SK-N-SH (cell line): ENCODE measurements around the gene CLEC4G. TPM values are rescaled to one million over a fixed set of nuclear protein-coding genes. Genes with fewer than 3 reads are reported as not detected.

Experiments used
- CTCF ChIA-PET: fragments of 300-600, 350-600 bp; formaldehyde crosslinking; extraction: SDS; loops from one replicate; lab custom pipeline; 2021; lab: Yijun Ruan, JAX
- POLR2A ChIA-PET: fragments of 350-600 bp; sonication (Branson Sonifier 250); formaldehyde crosslinking; extraction: SDS; loops from one replicate; lab custom pipeline; 2020; ENCODE audit warnings: antibody characterized with exemption, inconsistent platforms; lab: Yijun Ruan, JAX
- DNase-seq: peaks from one replicate; pipeline ENCODE4 v3.0.0; 2012
- H2AFZ ChIP-seq: fragments of 200-600 bp; sonication (generic); 2 replicates; pipeline ENCODE4 v1.8.1; 2016; ENCODE audit warnings: antibody characterized with exemption, mild to moderate bottlenecking, low read depth
- H3F3A ChIP-seq: fragments of 200-600 bp; sonication (generic); replicated peaks from 2 replicates; pipeline ENCODE3; 2016; ENCODE audit warnings: antibody characterized with exemption, mild to moderate bottlenecking; ENCODE audit not compliant: insufficient read depth
- H3K27ac ChIP-seq, 2 experiments: fragments of 200-500 bp in 1 of 2; fragments of 200-600 bp in 1 of 2; sonication (Bioruptor generic) in 1 of 2; sonication (generic), shearing (Covaris generic) in 1 of 2; 2 replicates each; pipeline versions ENCODE4 v1.5.1 to v1.6.1; 2014 to 2016; ENCODE audit warnings: low read depth in 2 of 2, inconsistent platforms in 1 of 2, low read length in 1 of 2, mild to moderate bottlenecking in 1 of 2, mixed read lengths in 1 of 2
- H3K27me3 ChIP-seq: fragments of 200-600 bp; sonication (generic), shearing (Covaris generic); 2 replicates; pipeline ENCODE4 v1.6.1; 2016; ENCODE audit warnings: mixed run types; ENCODE audit not compliant: insufficient read depth
- H3K36me3 ChIP-seq, 2 experiments: fragments of 200-500 bp in 1 of 2; fragments of 200-600 bp in 1 of 2; sonication (Bioruptor generic) in 1 of 2; sonication (generic) in 1 of 2; replicated peaks in 1 of 2; 2 replicates each; pipeline versions ENCODE3 to v1.5.1; 2014 to 2016; ENCODE audit warnings: low read length in 1 of 2, mild to moderate bottlenecking in 1 of 2; ENCODE audit not compliant: insufficient read depth in 2 of 2, control insufficient read depth in 1 of 2
- H3K4me1 ChIP-seq, 2 experiments: fragments of 200-500 bp in 1 of 2; fragments of 200-600 bp in 1 of 2; sonication (Bioruptor generic) in 1 of 2; sonication (generic), shearing (Covaris generic) in 1 of 2; 2 replicates each; pipeline versions ENCODE4 v1.5.1 to v1.6.1; 2014 to 2016; ENCODE audit warnings: low read depth in 1 of 2, low read length in 1 of 2, mixed run types in 1 of 2; ENCODE audit not compliant: insufficient read depth in 2 of 2, control insufficient read depth in 1 of 2
- H3K4me2 ChIP-seq: fragments of 200-600 bp; sonication (generic), shearing (Covaris generic); 2 replicates; pipeline ENCODE4 v1.6.1; 2017; ENCODE audit warnings: mixed run types
- H3K4me3 ChIP-seq, 2 experiments: fragments of 200-500 bp in 1 of 2; fragments of 200-600 bp in 1 of 2; sonication (Bioruptor generic) in 1 of 2; sonication (generic), shearing (Covaris generic) in 1 of 2; 2 replicates each; pipeline versions ENCODE4 v1.5.1 to v1.8.1; 2014 to 2016; ENCODE audit warnings: low read depth in 2 of 2, inconsistent platforms in 1 of 2, low read length in 1 of 2, mild to moderate bottlenecking in 1 of 2, mixed read lengths in 1 of 2, moderate library complexity in 1 of 2
- H3K79me2 ChIP-seq: fragments of 200-600 bp; sonication (generic); 2 replicates; pipeline ENCODE4 v1.8.1; 2017; ENCODE audit warnings: mild to moderate bottlenecking; ENCODE audit not compliant: insufficient read depth
- H3K9ac ChIP-seq: fragments of 200-600 bp; sonication (generic); 2 replicates; pipeline ENCODE4 v1.6.1; 2017; ENCODE audit warnings: mixed run types
- H3K9me2 ChIP-seq: fragments of 200-600 bp; sonication (generic); 2 replicates; pipeline ENCODE4 v1.6.1; 2017; ENCODE audit warnings: mixed run types
- H3K9me3 ChIP-seq: fragments of 200-600 bp; sonication (generic); 2 replicates; pipeline ENCODE4 v1.6.1; 2017; ENCODE audit warnings: mixed run types, mild to moderate bottlenecking, moderate library complexity
- H4K20me1 ChIP-seq: fragments of 200-600 bp; sonication (generic); 2 replicates; pipeline ENCODE4 v1.6.1; 2017; ENCODE audit warnings: mild to moderate bottlenecking, mixed run types; ENCODE audit not compliant: insufficient read depth
- FOSL2 ChIP-seq: IDR thresholded peaks from 2 replicates; pipeline ENCODE4 v1.4.0; 2012; ENCODE audit warnings: low read depth, mild to moderate bottlenecking, moderate library complexity, borderline replicate concordance
- TAF1 ChIP-seq: IDR thresholded peaks from 2 replicates; pipeline ENCODE4 v1.6.1; 2012; ENCODE audit warnings: low read depth, mild to moderate bottlenecking, low read length, moderate library complexity, borderline replicate concordance
- YY1 ChIP-seq: IDR thresholded peaks from 2 replicates; pipeline ENCODE4 v1.4.0; 2012; ENCODE audit warnings: low read depth, mild to moderate bottlenecking
- WGBS: methylation state at CpG from one replicate; pipeline ENCODE4 v1.1.6; 2017; ENCODE audit warnings: low lambda C conversion rate; 5-methylcytosine and 5-hydroxymethylcytosine counted together
- polyA plus RNA-seq, 3 experiments: library from polyadenylated mRNA; depleted of rRNA; stranded (reverse); fragments of >200 nt; gene quantifications; 2 replicates each; pipeline ENCODE4 v1.2.3, GENCODE V29; 2012
- TF ChIP-seq, protein P1 (sequence below): IDR thresholded peaks from 2 replicates; pipeline ENCODE4 v1.6.1; 2012; ENCODE audit warnings: mild to moderate bottlenecking, low read depth, low read length, moderate library complexity

CLEC4G gene
- polyA plus RNA-seq, 1 of the 3 experiments (the other 2 are of a cell fraction): not detected

DNA sequence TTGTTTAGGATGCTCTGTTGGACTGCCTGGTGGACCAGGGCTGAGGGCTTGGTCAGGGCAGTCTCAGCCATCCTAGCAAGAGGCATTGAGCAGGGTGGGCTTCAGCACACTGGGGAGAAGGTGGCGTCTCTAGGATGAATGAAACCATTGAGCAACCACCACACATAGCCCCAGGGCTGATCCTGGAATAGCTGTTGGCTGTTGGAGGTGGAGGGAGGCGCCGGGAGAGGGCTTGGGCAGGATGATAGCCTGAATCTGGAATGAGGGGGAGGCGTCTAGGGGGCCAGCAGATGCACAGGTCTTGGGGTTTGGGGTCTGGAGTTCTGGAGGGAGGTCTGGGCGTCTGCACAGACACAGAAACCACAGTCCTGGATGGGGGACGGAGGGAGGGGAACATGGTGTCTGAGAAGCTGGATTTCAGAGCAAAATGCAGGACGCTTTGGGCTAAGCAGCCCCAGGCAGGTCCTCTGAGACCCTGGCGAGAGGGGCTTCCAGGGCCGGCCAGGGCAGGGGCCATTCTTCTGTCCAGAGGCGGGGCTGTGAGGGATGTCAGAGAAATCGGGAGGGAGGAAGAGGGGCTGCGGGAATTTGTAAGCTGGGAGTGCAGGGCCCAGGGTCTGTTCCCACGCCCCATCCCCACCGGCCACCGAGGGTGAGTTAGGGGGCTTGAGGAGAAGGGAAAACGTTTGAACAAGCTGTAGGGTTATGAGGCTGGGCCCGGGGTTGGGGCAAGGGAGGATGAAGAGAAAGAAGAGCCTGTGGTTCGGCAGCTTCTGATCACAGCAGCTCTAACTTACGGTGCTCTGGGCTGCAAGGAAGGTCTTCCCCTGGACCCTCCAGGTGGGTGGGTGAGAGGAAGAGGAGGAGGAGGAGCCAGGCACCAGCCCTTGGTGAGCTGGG, 46.1 kb downstream of the CLEC4G start:
- Histone ChIP-seq H3K9ac (no peak overlapping the region), H3K4me2 (no peak overlapping the region), H3F3A (no peaks in the 10 kb centered on the region), H4K20me1 (no peaks in the 10 kb centered on the region), H3K79me2 (peaks cover 13% of the 10 kb centered on the region), H3K4me3 (no peak overlapping the region), H3K27me3 (peaks cover 19% of the 10 kb centered on the region; the same call in 1 of the 2 replicates), H3K27ac (no peak overlapping the region), H3K9me2 (no peaks in the 10 kb centered on the region), H3K36me3 (peaks cover 5 to 6% of the 10 kb centered on the region in 2 experiments), H3K4me1 (peaks cover 0 to 9% of the 10 kb centered on the region in 2 experiments; a peak in 1 of 4 replicates), H3K9me3 (no peaks in the 10 kb centered on the region), H2AFZ (no peak overlapping the region)
- WGBS: 46% methylated on average over 18 of the region's 19 CpGs
- DNase-seq: no peak
- CTCF ChIA-PET: interaction anchor here (0.7 to 8.2 kb wide), 4 partner anchors 33 to 331 kb away, joined by 3 to 171 read pairs (median 7); no protein-coding TSS in a partner anchor
- TF ChIP-seq, protein P1, sequence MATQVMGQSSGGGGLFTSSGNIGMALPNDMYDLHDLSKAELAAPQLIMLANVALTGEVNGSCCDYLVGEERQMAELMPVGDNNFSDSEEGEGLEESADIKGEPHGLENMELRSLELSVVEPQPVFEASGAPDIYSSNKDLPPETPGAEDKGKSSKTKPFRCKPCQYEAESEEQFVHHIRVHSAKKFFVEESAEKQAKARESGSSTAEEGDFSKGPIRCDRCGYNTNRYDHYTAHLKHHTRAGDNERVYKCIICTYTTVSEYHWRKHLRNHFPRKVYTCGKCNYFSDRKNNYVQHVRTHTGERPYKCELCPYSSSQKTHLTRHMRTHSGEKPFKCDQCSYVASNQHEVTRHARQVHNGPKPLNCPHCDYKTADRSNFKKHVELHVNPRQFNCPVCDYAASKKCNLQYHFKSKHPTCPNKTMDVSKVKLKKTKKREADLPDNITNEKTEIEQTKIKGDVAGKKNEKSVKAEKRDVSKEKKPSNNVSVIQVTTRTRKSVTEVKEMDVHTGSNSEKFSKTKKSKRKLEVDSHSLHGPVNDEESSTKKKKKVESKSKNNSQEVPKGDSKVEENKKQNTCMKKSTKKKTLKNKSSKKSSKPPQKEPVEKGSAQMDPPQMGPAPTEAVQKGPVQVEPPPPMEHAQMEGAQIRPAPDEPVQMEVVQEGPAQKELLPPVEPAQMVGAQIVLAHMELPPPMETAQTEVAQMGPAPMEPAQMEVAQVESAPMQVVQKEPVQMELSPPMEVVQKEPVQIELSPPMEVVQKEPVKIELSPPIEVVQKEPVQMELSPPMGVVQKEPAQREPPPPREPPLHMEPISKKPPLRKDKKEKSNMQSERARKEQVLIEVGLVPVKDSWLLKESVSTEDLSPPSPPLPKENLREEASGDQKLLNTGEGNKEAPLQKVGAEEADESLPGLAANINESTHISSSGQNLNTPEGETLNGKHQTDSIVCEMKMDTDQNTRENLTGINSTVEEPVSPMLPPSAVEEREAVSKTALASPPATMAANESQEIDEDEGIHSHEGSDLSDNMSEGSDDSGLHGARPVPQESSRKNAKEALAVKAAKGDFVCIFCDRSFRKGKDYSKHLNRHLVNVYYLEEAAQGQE: no peak
- POLR2A ChIA-PET: no interaction called here

DNA sequence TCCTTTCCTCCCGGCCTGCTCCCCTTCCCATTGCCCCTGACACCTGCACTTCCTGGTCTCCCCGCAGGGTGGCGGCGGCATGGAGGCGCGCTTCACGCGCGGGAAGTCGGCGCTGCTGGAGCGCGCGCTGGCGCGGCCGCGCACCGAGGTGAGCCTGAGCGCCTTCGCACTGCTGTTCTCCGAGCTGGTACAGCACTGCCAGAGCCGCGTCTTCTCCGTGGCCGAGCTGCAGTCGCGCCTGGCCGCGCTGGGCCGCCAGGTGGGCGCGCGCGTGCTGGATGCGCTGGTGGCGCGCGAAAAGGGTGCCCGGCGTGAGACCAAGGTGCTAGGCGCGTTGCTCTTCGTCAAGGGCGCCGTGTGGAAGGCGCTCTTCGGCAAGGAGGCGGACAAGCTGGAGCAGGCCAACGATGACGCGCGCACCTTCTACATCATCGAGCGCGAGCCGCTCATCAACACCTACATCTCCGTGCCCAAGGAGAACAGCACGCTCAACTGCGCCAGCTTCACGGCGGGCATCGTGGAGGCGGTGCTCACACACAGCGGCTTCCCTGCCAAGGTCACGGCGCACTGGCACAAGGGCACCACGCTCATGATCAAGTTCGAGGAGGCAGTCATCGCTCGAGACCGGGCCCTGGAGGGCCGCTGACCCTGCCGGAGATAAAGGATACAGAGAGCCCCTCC, 49.6 kb downstream of the CLEC4G start:
- peak overlapping the region; percentile 87 to 92; a peak in 3 of 4 replicates for H3K4me3 ChIP-seq
- H3K9ac ChIP-seq: no peak overlapping the region
- H3K36me3 ChIP-seq: peaks cover 5 to 6% of the 10 kb centered on the region in 2 experiments
- H3K79me2 ChIP-seq: peaks cover 14% of the 10 kb centered on the region
- POLR2A ChIA-PET: no interaction called here
- CTCF ChIA-PET: interaction anchor here (8.2 kb wide), 1 partner anchor 113 kb away, joined by 171 read pairs; no protein-coding TSS in a partner anchor
- peaks cover 0 to 13% of the 10 kb centered on the region in 2 experiments; a peak in 1 of 4 replicates for H3K4me1 ChIP-seq
- H4K20me1 ChIP-seq: no peaks in the 10 kb centered on the region
- TF ChIP-seq YY1 (no peak), FOSL2 (no peak), TAF1 (no peak)
- TF ChIP-seq, protein P1: no peak
- DNase-seq: no peak
- H2AFZ ChIP-seq: no peak overlapping the region
- peak overlapping the region; percentile 97; the same call in 1 of the 2 replicates for H3K4me2 ChIP-seq
- peaks cover 13% of the 10 kb centered on the region for H3K27me3 ChIP-seq
- no peaks in the 10 kb centered on the region for H3F3A ChIP-seq
- WGBS: 96% methylated on average over 69 of the region's 74 CpGs
- no peaks in the 10 kb centered on the region for H3K9me2 ChIP-seq
- no peak overlapping the region for H3K27ac ChIP-seq
- H3K9me3 ChIP-seq: no peaks in the 10 kb centered on the region
